HG03342 (cell line): Measurements from ENCODE around the gene MRPL27.

Experiments
- ATAC-seq: cut with Tn5 transposase; IDR thresholded peaks from one replicate; pipeline ENCODE4 v1.9.1; 2021; ENCODE audit warnings: mild to moderate bottlenecking, moderate library complexity; ENCODE audit not compliant: unreplicated experiment

Gene MRPL27

GRCh38 chr17:50388728-50389127 lies 15.7 kb upstream of the MRPL27 start:
- ATAC-seq, result no peak

GRCh38 chr17:50386510-50386909 lies 13.5 kb upstream of the MRPL27 start:
- ATAC-seq, result no peak

GRCh38 chr17:50382931-50383330 lies 9.9 kb upstream of the MRPL27 start:
- no peak for ATAC-seq

- no peak for ATAC-seq
Observed at GRCh38 chr17:50381920-50382319, 8.9 kb upstream of the MRPL27 start.

- no peak for ATAC-seq
Observed at GRCh38 chr17:50381260-50381815, 8.4 kb upstream of the MRPL27 start.

GRCh38 chr17:50380369-50381259 lies 7.6 kb upstream of the MRPL27 start:
- no peak for ATAC-seq

- ATAC-seq, result no peak
Observed at GRCh38 chr17:50379351-50380132, 6.6 kb upstream of the MRPL27 start.

- ATAC-seq, result no peak
Observed at GRCh38 chr17:50375858-50376538, 3.0 kb upstream of the MRPL27 start.

- no peak for ATAC-seq
Observed at GRCh38 chr17:50373705-50374104, 721 bp upstream of the MRPL27 start.

GRCh38 chr17:50372222-50372757 lies 694 bp downstream of the MRPL27 start:
- peak; percentile 7 for ATAC-seq

- no peak for ATAC-seq
Observed at GRCh38 chr17:50371526-50371925, 1.5 kb downstream of the MRPL27 start.

GRCh38 chr17:50370052-50370451 lies 2.9 kb downstream of the MRPL27 start:
- no peak for ATAC-seq

GRCh38 chr17:50367401-50367800 lies 5.6 kb downstream of the MRPL27 start:
- ATAC-seq, result no peak

- no peak for ATAC-seq
Observed at GRCh38 chr17:50365649-50366393, 7.2 kb downstream of the MRPL27 start.

GRCh38 chr17:50365165-50365564 lies 7.8 kb downstream of the MRPL27 start:
- no peak for ATAC-seq

GRCh38 chr17:50364715-50365114 lies 8.3 kb downstream of the MRPL27 start:
- no peak for ATAC-seq

- no peak for ATAC-seq
Observed at GRCh38 chr17:50364061-50364458, 8.9 kb downstream of the MRPL27 start.

GRCh38 chr17:50363217-50364060 lies 9.5 kb downstream of the MRPL27 start:
- no peak for ATAC-seq

- ATAC-seq, result no peak
Observed at GRCh38 chr17:50362661-50363060, 10.3 kb downstream of the MRPL27 start.
